ENCODE data around the gene IL31RA. TPM values are rescaled to one million over a fixed set of nuclear protein-coding genes. Genes with fewer than 3 reads are reported as not detected.

The IL31RA gene
- total and polyA plus RNA-seq, 2 of the 13 experiments (the other 11 are each of a cell fraction or from before 2014, with no cell fraction given) = not detected

GRCh38 chr5:55918087-55919035 is 67.2 kb downstream of the IL31RA start (continued):
- no peak for TF ChIP-seq ZNF17 (CRISPR knock-in tag; IDR thresholded peaks at IDR 0.05)
- no peak for TF ChIP-seq ZNF224 (CRISPR knock-in tag; IDR thresholded peaks at IDR 0.05)
- 0 out of 2 replicates have a peak, but pooled peaks have one; percentile 21 for TF ChIP-seq RARA (CRISPR knock-in tag; IDR thresholded peaks at IDR 0.05)
- TF ChIP-seq IRF9 (CRISPR knock-in tag; IDR thresholded peaks at IDR 0.05; ENCODE audit: borderline replicate concordance) = no peak
- TF ChIP-seq ZNF282 (IDR thresholded peaks at IDR 0.05; ENCODE audit: partially characterized antibody) = no peak
- TF ChIP-seq NR2F2 (IDR thresholded peaks at IDR 0.05; ENCODE audit: borderline replicate concordance, low read depth) = 0 out of 2 replicates have a peak, but pooled peaks have one; percentile 21
- TF ChIP-seq ZMYM4 (CRISPR knock-in tag; IDR thresholded peaks at IDR 0.05) = 0 out of 2 replicates have a peak, but pooled peaks have one; percentile 16
- peak; percentile 85 to 86 for TF ChIP-seq NR2F1 (CRISPR knock-in tag; IDR thresholded peaks at IDR 0.05)
- no peak for TF ChIP-seq BORCS8-MEF2B (CRISPR knock-in tag; IDR thresholded peaks at IDR 0.05)
- no peak for TF ChIP-seq ZNF703 (CRISPR knock-in tag; IDR thresholded peaks at IDR 0.05; ENCODE audit: borderline replicate concordance)
- no peak for TF ChIP-seq ZNF75D (CRISPR knock-in tag; IDR thresholded peaks at IDR 0.05; ENCODE audit: borderline replicate concordance)
- no peak for TF ChIP-seq FOXO4 (CRISPR knock-in tag; conservative IDR thresholded peaks at IDR 0.05)
- no peak for TF ChIP-seq ZKSCAN1 (IDR thresholded peaks at IDR 0.05; ENCODE audit: low read length)
- no peak for TF ChIP-seq GMEB1 (CRISPR knock-in tag; IDR thresholded peaks at IDR 0.05; ENCODE audit: borderline replicate concordance)
- TF ChIP-seq ZNF501 (CRISPR knock-in tag; IDR thresholded peaks at IDR 0.05) = peak; percentile 47; the same call in 1 of the 2 replicates
- TF ChIP-seq NCOA1 (CRISPR knock-in tag; IDR thresholded peaks at IDR 0.05) = no peak

All from HepG2 (cell line).